Left renal pelvis (tissue), 4 donors: ENCODE data around the gene MVB12A. TPM values are rescaled to one million over a fixed set of nuclear protein-coding genes. Genes with fewer than 3 reads are reported as not detected.

Experiments
- DNase-seq, 4 donors: peaks; one replicate each; pipeline ENCODE4 v3.0.0-alpha.2; 2013; ENCODE audit warnings: low read depth in 4 of 4, low spot score in 3 of 4
- polyA plus RNA-seq, 4 donors: library from polyadenylated mRNA; unstranded; fragments of 120-200 nt; gene quantifications; one replicate each; pipeline ENCODE4 v1.2.1, GENCODE V29; 2013; ENCODE audit not compliant: insufficient read length in 4 of 4

MVB12A gene
- polyA plus RNA-seq, 4 donors: 45.3 to 88.9 (median 51.3) TPM

DNA sequence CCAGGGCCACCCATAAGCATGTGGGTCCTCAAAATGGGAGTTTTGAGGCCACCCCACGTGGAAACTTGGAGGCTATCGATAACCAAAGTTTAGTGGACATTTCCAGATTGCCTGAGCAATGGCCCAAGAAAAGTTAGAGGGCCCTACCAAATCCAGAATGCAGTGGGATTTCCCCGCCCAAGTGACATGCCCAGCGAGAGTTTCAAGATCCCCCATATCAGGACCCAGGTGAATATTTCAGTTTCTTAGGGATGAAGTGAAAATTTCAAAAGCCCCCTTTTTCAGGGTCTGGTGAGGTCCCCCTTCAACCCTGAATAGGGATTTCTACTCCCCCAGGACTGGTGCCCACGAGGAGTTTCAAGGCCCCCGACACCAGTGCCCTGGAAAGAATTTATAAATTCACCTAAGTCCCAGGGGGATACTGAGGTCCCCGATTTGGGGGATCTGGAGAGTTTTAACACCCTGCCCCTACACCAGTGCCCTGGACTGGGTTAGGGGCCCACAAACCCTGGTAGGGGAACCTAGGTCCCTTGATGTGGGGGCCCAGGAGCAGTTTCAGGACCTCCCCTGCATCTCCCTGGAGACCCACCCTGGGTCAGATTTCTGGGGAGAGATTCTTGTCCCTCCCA lies 15.1 kb upstream of the MVB12A start:
- DNase-seq: no peak

DNA sequence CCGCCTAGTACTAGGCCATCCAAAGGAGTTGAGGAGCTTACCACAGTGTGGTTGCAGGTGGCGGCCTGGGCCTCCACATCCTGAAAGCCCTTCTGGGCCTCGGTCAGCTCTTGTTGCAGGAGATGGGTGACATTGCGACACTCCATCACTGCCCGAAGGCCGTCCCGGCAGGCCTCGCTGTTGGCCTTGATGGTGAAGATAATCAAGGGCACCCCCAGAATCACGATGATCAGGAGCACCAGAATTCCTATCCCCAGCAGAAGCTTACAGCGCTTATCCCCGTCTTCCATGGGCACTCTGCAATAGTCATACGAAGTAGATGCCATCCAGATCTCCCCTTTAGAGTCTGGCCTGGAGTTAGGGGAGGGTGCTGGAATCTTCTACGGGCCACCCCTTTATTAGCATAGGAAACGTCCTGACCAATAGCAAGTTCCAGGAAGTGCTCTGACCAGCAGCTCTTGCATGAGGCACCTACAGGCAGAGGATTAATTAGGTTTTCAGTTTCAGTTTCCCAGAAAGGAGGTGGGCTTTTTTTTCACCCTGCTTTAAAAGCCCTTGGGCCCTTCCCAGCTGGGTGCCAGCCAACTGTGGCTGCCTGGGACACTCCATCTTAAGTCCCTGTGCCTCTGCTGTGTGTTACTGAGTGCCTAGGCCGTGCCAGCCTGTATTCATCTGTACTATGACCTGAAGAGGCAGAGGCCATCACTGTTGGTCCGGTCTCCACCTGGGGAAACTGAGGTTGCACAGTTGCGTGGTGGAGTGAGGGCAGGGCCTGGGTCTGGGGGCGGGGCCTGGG lies 14.4 kb upstream of the MVB12A start, which contains the start of gene BST2:
Gene BST2 (minus strand): TSS at position 381 of the 796 bp plus-strand sequence. CDS start 55 bp downstream, at position 326.
- DNase-seq: no peak

DNA sequence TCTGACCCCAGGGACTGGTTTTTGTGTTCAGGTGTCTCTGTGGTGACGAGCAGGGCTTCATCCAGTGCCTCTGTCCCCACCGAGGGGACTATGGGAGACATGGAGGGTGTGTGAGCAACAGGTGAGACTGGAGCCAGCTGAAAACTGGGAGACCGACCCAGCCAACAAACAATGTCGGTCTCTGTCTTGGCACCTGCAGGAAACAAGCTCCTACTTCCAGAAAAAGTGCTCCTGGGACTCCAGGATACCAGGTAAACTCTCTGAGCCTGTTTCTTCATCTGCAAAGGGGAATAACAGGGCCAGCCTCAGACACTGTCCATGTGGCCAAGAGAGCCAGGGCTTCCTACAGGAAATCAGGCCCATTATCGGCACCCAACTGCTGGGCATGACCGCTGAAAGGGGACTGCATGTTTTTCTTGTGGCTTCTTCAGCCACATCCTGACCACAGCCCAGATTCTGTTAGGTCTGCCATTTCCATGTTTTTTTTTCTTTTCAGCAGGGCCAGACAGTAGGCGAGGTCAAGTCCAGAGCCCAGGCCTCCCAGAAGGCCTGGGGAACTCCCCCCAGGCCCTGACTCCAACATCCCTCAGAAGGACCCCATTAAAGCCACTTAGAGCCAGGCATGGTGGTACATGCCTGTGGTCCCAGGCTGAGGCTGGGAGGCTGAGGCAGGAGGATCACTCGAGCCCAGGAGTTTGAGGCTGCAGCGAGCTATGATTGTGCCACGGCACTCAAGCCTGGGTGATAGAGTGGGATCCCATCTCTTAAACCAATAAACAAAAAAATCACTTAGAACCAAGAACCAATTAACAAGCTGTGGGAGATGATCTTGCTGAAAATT lies 13.6 kb upstream of the MVB12A start:
- DNase-seq: no peak

DNA sequence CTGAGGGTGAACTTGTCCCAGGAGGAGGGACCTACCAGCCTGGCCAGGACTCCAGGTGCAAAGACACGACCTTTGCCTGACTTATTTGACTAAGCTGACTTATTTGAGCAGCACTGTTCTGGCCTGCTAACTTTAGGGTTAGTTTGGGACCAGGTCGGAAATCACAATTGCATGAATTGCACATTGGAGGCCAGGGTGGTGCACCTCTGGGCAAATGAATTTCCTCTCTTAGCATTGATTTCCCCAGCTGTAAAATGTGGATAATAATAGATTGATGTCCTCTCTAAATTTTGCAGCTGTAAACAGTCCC lies 13.0 kb upstream of the MVB12A start:
- DNase-seq: no peak

DNA sequence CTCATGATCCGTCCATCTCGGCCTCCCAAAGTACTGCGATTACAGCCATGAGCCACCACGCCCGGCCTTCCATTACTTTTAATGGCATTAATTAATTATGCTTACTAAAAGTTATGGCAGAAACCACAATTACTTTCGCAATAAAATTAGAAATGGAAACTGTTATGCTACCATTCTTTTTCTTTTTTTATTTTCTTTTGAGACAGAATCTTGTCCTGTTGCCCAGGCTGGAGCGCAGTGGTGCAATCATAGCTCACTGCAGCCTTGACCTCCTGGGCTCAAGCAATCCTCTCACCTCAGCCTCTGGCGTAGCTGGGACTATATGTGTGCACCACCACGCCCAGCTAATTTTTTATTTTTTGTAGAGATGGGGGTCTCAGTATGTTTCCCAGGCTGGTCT lies 9.9 kb upstream of the MVB12A start:
- DNase-seq: no peak

DNA sequence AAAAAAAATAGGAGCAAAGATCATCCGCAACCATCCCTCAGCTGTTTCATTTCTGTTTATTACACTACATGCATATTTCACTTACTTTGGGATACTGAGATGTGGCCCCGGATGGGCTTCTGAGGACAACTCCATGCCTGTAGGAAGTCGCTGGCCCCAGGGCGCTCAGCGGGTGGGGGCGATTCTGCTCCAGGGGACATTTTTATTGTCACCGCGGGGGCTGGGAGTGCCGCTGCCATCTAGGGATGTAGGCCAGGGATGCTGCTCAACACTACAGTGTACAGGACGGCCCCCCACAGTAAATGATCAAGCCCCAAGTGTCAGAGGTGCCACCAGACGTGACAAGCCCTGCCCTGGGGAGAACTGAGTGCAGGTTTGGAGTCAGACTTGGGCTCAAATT lies 8.0 kb upstream of the MVB12A start:
- no peak for DNase-seq

DNA sequence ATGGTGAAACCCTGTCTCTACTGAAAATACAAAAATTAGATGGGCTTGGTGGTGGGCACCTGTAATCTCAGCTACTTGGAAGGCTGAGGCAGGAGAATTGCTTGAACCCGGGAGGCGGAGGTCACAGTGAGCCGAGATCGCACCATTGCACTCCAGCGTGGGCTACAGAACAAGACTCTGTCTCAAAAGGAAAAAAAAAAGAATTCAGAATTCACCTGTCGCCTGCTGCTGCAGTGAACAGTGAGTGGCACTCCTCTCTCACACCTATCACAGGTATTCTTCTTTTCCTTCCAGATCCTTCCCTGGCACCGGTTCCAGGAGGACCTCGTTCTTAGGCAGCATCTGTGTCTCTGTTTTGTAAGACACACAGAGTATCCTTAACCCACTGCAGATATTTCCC lies 5.8 kb upstream of the MVB12A start:
- no peak for DNase-seq

DNA sequence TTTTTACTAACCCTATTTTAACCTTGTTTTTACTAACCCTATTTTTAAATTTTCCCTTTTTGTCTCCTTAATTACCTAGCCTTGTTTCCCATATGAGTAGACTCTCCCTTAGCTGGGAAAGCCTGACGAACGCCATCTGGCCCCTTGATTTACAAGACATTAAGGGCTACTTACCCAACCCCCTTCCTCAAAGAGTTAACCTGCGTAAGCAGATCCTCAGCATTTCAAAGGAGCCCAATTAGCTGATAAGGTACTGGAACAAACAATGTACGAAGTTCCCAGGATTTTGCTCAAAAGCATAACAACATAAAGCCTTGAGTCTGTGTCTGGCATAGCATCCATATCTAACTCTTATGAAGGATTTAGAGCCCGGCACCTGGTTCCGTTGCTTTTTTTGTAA lies 4.7 kb upstream of the MVB12A start:
- DNase-seq: no peak

DNA sequence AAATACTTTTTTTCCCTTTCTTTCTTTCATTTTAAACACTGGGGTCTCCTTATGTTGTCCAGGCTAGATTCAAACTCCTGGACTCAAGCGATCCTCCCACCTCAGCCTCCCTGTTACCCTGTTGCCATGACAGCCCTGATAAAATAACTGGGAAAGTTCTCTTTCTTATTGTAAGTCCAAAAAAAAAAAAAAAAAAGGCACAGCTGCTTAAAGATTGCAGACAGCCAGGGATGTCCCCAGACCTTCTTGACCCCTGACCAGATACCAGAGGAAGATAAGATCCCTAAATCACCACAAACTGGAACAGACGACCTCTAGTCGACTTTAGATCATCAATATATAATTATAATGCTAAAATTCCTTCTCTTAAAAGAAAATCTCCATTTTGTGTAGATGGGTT lies 1.1 kb upstream of the MVB12A start:
- no peak for DNase-seq

DNA sequence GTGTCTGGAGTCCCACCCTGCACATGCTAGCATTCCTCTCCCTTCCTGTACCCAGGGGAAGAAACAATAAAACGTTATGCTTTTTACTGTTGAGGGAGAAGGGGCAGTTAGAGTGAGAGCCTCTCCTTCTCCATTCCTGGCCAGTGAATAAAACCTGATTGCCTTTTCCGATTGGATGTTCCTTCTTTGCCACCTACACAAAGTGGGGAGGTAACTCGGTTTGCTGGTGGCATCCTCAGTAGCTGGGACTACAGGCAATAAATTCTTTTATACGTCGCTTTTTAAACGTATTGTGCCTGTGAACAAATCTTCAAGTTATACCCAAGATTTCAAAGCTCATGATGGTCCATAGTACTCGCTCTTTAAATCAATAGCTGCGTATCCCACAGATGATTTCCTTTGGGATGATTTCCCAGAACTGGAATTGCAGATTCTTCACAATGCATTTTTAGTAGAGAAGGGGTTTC lies 660 bp upstream of the MVB12A start:
- DNase-seq: no peak

DNA sequence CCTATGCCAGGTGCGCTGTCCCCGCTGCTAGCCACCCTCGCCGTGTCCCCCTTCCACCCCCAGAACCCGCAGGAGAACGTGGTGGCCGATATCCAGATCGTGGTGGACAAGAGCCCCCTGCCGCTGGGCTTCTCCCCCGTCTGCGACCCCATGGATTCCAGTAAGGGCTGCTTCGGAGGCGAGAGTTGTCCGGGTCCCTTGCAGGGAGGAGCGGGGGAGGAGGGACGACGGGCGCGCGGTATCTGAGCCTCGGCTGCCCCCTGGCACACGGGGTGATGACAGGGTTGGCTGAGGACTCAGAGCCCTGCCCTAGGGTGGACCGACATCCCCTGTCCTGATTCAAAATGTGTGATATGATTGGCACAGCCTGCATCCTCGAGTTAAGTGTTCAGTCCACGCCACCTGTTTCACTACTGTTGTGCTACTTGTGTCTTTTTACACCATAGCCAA lies 653 bp downstream of the MVB12A start:
- DNase-seq: no peak

DNA sequence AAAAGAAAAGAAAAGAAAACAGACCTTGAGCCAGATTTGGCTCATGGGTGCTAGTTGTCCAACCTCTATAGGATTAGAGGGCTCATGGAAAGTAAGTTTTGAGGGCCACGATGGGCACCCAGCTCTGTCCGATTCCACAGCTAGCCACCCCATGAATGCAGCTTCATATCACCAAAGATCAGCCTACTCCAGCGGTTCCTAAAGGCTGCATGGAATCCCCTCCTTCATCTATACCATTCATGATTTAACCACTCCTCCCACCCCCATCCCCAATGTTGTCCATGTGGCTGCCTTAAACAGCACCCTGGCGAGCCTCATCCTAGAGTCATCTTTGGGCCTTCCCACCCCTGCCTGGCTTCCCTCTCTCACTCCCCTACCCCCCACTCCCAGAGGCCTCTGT lies 2.1 kb downstream of the MVB12A start:
- no peak for DNase-seq

DNA sequence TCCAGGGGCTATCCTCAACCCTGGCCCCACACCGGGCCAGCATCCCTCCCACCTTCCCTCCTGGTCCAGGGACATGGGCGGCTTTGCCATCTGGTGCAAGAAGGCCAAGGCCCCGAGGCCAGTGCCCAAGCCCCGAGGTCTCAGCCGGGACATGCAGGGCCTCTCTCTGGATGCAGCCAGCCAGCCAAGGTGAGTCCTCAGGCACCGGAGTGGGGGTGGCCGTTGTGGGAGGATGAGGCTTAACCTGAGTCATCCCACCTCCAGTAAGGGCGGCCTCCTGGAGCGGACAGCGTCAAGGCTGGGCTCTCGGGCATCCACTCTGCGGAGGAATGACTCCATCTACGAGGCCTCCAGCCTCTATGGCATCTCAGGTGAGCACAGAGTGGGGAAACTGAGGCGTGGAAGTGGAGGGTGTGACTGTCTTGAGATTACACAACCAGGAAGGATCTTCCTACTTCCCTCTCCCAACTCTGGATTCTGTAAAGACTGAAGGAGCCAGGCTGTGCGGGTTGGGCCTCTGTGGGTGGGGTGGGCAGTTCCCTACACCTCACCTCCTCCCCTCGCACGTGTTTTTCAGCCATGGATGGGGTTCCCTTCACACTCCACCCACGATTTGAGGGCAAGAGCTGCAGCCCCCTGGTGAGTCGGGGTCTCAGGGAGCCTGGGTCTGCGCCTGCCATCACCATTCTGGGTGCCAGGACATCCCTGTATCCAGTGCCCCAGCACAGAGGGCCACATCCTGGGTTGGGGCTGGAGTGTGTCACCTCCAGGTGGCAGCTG lies 3.8 kb downstream of the MVB12A start:
- no peak for DNase-seq

DNA sequence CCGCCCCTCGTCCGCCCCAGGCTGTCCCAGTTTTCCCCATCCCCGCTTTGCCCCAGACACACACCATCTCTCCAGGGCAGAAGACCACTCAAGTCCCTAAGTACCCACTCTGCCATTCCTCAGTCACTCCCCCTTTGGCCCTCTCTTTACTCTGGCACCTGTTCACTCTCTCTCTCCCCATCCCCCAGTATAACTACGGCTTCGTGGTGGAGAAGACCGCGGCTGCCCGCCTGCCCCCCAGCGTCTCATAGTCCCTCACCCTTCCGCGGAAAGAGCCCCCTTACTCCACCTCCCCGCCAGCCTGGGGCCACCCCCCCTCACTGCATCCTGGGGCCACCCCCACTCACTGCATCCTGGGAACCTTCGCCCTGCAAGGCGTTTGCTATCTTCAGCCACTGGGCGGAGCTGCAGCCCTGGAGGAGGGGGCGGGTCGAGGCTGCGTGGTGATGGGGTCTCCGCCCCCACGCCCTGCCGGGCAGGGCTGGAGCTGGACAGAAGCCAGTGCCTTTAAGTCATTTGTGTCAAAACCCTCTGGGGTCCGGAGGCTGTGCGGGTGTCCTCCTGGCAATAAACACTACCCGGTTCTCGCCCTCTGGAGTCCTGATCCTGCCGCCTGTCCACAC lies 5.0 kb downstream of the MVB12A start:
- DNase-seq: no peak

DNA sequence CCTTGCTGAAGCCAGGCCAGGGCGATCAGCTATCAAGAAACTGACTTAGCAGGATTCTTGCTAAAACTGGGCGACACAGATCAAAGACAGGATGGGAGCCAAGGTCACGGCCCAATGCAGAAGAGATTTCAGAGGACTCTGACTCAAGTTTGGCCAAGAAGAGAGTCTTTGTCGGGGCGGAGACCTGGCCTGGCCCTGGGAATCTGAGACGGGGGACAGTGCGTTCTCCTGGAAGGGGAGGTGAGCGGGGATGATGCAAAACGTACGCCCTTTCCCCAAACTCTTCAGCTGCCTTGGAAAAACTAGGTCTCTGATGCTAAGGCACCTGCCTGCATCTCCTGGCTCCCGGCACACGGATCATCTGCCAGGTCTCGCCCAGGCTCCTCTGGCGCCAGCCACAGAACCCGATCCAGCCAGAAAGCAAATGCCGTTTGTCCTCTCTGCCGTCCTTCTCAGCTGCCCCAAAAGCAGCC lies 9.8 kb downstream of the MVB12A start:
- no peak for DNase-seq

DNA sequence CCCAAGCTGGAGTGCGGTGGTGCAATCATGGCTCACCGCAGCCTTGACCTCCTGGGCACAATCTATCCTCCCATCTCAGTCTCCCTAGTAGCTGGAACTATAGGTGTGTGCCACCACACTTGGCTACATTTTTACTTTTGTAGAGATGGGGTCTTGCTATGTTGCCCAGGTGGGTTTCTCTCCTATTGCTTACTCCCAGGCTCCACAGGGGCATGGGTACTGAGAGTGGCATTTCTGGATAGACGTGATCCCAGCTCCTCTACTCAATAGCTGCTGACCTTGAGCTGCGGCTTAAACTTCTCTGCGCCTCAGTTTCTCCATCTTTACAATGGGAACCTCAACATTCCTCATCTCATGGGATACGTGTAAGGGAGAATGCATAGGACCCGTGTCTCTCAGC lies 11.6 kb downstream of the MVB12A start:
- DNase-seq: no peak

DNA sequence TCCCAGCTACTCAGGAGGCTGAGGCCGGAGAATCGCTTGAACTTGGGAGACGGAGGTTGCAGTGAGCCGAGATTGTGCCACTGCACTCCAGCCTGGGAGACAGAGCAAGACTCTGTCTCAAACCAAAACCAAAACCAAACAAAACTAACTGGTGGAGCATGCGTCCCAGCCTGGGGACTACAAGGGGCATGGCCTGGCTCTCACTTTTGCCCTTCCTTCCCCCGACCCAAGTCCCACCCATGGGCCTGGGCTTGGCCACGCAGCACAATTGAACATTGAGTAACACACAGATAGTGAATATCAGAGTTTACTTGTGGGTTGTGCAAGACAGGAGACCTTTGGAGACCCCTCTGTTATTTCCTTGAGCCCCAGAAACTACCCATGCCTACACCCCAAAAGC lies 15.4 kb downstream of the MVB12A start:
- no peak for DNase-seq

DNA sequence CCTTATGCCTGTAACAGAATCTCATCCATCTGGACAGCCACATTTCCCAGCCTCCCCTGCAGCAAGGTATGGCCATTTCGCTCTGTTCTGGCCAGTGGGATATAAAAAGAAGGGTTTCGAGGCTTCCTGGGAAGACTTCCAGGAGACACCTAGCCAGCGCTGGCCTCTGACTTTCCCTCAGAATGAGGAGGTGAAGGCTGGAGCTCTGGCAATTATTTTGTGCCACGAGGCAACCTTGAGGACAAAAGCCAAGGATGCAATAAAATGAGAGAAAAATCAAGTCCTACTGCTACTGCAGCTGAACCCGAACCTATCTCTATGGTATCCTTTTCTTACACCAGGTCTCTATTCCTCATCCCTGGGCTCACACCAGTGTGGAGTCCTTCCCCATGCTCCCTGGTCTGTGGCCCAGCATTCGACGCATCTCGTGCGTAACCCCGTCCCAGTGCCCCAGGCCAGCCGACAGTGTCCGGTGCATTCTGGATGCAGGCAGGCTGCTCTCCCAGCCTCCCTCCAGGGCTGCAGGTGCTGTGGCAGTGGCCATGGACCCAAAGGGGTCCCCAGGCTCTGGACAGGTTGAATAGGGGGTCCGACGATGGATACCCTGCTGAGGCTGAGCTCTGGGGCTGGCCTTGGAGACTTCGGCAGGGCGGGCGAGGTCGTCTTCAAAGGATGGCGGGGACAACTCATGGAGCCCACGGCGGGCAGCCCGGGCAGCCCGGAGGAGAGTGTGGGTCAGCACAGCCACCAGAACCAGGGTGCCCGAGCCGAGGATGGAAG lies 16.4 kb downstream of the MVB12A start:
- no peak for DNase-seq

DNA sequence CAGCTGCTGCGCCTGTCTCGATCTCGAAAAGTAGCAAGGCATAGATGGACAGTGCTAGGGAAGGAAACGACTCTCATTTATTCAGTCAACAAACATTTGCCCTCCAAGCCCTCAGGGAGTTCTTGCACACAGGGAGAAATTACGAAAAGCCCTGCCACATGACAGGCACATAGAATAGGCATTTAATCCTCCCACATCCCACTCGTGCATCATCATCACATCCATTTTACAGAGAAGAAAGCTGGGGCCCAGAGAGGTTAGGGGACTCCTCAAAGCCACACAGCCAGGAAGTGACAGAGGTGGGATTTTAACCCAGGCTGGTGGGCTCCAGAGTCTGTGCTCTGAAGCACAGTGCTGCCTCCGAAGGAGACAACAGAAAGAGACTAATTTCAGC lies 17.0 kb downstream of the MVB12A start:
- DNase-seq: no peak
